Measurements from ENCODE around the gene ZNF567.

The ZNF567 gene

GRCh38 chr19:36687214-36688056, at the start of gene ZNF567:
Gene ZNF567, plus strand, starts transcription at chr19:36687612. Its CDS starts 7,256 bp downstream, at chr19:36694868.
- TF ChIP-seq, protein P1, sequence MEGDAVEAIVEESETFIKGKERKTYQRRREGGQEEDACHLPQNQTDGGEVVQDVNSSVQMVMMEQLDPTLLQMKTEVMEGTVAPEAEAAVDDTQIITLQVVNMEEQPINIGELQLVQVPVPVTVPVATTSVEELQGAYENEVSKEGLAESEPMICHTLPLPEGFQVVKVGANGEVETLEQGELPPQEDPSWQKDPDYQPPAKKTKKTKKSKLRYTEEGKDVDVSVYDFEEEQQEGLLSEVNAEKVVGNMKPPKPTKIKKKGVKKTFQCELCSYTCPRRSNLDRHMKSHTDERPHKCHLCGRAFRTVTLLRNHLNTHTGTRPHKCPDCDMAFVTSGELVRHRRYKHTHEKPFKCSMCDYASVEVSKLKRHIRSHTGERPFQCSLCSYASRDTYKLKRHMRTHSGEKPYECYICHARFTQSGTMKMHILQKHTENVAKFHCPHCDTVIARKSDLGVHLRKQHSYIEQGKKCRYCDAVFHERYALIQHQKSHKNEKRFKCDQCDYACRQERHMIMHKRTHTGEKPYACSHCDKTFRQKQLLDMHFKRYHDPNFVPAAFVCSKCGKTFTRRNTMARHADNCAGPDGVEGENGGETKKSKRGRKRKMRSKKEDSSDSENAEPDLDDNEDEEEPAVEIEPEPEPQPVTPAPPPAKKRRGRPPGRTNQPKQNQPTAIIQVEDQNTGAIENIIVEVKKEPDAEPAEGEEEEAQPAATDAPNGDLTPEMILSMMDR (IDR thresholded peaks at IDR 0.05; ENCODE audit: poor library complexity, severe bottlenecking): no peak

DNA sequence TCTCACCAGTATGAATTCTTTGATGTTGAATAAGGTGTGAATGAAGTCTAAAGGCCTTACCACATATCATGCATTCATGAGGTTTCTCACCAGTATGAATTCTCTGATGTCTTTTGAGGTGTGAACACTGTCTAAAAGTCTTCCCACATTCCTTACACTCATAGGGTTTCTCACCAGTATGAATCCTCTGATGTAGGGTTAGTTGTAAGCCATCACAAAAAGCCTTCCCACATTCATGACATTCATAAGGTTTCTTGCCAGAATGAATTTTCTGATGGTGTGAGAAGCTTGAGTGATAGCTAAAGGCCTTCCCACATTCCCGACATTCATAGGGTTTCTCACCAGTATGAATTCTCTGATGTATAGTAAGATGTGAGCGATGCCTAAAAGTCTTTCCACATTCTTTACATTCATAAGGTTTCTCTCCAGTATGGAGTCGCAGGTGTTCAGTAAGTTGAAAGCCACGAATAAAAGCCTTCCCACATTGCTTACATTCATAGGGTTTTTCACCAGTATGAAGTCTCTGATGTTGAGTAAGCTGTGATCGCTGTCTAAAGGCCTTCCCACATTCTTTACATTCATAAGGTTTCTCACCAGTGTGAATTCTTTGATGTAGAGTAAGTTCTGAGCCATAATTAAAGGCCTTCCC, 48.4 kb upstream of the ZNF567 start:
- Histone ChIP-seq H3K27ac (ENCODE audit: poor library complexity, severe bottlenecking) (no peak overlapping the region), H3K27me3 (ENCODE audit: insufficient read depth, poor library complexity, severe bottlenecking) (no peaks in the 10 kb centered on the region), H3K9me3 (ENCODE audit: severe bottlenecking) (peaks cover 35% of the 10 kb centered on the region), H3K4me1 (ENCODE audit: insufficient read depth, poor library complexity, severe bottlenecking) (no peaks in the 10 kb centered on the region), H3K36me3 (ENCODE audit: low read depth) (peaks cover 9% of the 10 kb centered on the region), H3K4me3 (ENCODE audit: severe bottlenecking) (no peak overlapping the region)
- DNase-seq (ENCODE audit: low spot score) (no peak), ATAC-seq (ENCODE audit: low read depth) (no peak)
- TF ChIP-seq, protein P1 (IDR thresholded peaks at IDR 0.05; ENCODE audit: poor library complexity, severe bottlenecking): no peak

More at GRCh38 chr19:36687214-36688056, at the start of gene ZNF567:
- ATAC-seq (ENCODE audit: low read depth): peak; percentile 94
- peak within 1 kb of the TSS; percentile 35 for H3K27ac ChIP-seq (ENCODE audit: poor library complexity, severe bottlenecking)
- peak; percentile 98 for DNase-seq (ENCODE audit: low spot score)
- peaks cover 35% of the 10 kb centered on the region for H3K36me3 ChIP-seq (ENCODE audit: low read depth)
- H3K9me3 ChIP-seq (ENCODE audit: severe bottlenecking): peaks cover 5% of the 10 kb centered on the region
- no peaks in the 10 kb centered on the region for H3K27me3 ChIP-seq (ENCODE audit: insufficient read depth, poor library complexity, severe bottlenecking)
- no peaks in the 10 kb centered on the region for H3K4me1 ChIP-seq (ENCODE audit: insufficient read depth, poor library complexity, severe bottlenecking)
- peak within 1 kb of the TSS; percentile 68 for H3K4me3 ChIP-seq (ENCODE audit: severe bottlenecking)

DNA sequence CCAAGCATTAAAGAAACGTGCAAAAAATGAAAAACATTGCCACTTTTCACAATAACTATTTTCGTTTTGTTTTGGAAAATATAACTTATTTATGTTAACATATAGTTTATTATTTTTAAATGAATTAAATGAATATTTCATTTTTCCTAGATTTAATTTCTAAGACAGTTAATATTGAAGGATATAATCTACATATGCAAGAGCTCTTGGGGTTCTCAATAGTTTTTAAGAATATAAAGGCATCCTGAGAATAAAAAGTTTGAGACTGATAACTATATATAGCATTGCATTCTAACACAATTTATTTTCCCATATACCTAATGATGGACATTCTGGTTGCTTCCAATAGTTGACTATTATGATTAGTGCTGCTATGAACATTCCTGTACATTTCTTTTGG, 40.7 kb upstream of the ZNF567 start:
- Histone ChIP-seq H3K27ac (ENCODE audit: poor library complexity, severe bottlenecking) (no peak overlapping the region), H3K36me3 (ENCODE audit: low read depth) (peaks cover 40% of the 10 kb centered on the region), H3K4me1 (ENCODE audit: insufficient read depth, poor library complexity, severe bottlenecking) (no peaks in the 10 kb centered on the region), H3K27me3 (ENCODE audit: insufficient read depth, poor library complexity, severe bottlenecking) (no peaks in the 10 kb centered on the region), H3K9me3 (ENCODE audit: severe bottlenecking) (peaks cover 14% of the 10 kb centered on the region), H3K4me3 (ENCODE audit: severe bottlenecking) (no peak overlapping the region)
- DNase-seq (ENCODE audit: low spot score): no peak
- TF ChIP-seq, protein P1 (IDR thresholded peaks at IDR 0.05; ENCODE audit: poor library complexity, severe bottlenecking): no peak
- ATAC-seq (ENCODE audit: low read depth): no peak

DNA sequence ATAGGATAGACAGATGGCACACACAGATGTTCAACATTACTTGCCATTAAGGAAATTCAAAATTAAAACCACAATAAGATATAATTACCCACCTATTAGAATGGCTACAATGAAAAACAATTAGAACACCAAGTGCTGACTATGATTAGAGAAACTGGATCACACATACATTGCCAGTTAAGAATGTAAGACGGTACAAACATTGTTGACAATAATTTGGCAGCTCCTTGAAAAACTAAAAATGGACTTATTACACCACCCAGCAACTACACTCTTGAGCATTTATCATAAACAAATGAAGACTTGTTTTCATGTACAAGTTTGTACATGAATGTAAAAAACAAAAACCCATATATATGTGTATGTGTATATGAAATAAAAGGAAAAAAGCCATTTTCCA, 34.5 kb upstream of the ZNF567 start:
- ATAC-seq (ENCODE audit: low read depth): no peak
- DNase-seq (ENCODE audit: low spot score): no peak
- Histone ChIP-seq H3K4me3 (ENCODE audit: severe bottlenecking) (no peak overlapping the region), H3K27ac (ENCODE audit: poor library complexity, severe bottlenecking) (no peak overlapping the region), H3K27me3 (ENCODE audit: insufficient read depth, poor library complexity, severe bottlenecking) (no peaks in the 10 kb centered on the region), H3K36me3 (ENCODE audit: low read depth) (peaks cover 65% of the 10 kb centered on the region), H3K9me3 (ENCODE audit: severe bottlenecking) (peaks cover 10% of the 10 kb centered on the region), H3K4me1 (ENCODE audit: insufficient read depth, poor library complexity, severe bottlenecking) (no peaks in the 10 kb centered on the region)
- TF ChIP-seq, protein P1 (IDR thresholded peaks at IDR 0.05; ENCODE audit: poor library complexity, severe bottlenecking): no peak
